HepG2 (cell line): ENCODE results near the gene PLIN1. TPM values are rescaled to one million over a fixed set of nuclear protein-coding genes. Genes with fewer than 3 reads are reported as not detected.

Experiments
- ATAC-seq: fragments of 200-7000 bp; cut with Tn5 transposase; 3 replicates; pipeline ENCODE4 v1.9.1; 2020; ENCODE audit warnings: mild to moderate bottlenecking, moderate library complexity
- BruUV-seq: library from RNA; stranded (reverse); fragments of 400-500 nt; replicated peaks from 2 replicates; lab custom pipeline; 2021; lab: Mats Ljungman, UMichigan
- CTCF ChIA-PET: fragments of 300-600 bp; formaldehyde crosslinking; extraction: SDS; loops from one replicate; lab custom pipeline; 2021; ENCODE audit warnings: low total read pairs, inconsistent platforms, low intra/inter-chr PET ratio; lab: Yijun Ruan, JAX
- POLR2A ChIA-PET: fragments of 350-600 bp; sonication (Branson Sonifier 250); formaldehyde crosslinking; loops from one replicate; lab custom pipeline; 2020; ENCODE audit warnings: antibody characterized with exemption, inconsistent platforms; lab: Yijun Ruan, JAX
- DNase-seq: peaks from one replicate; pipeline ENCODE4 v3.0.0-alpha.2; 2015; ENCODE audit warnings: low spot score
- FAIRE-seq: peaks from 3 replicates; lab custom pipeline; 2011; peaks lifted over from hg19 to GRCh38; lab: Jason Lieb, UNC
- H2AFZ ChIP-seq: one replicate; pipeline ENCODE4 v1.6.1; 2011; ENCODE audit warnings: low read length, inconsistent platforms
- H3K27ac ChIP-seq: fragments of 300-600 bp; 3 replicates; pipeline ENCODE4 v1.8.0; 2011; ENCODE audit warnings: mixed run types, mild to moderate bottlenecking, mixed read lengths, low read length, inconsistent platforms; ENCODE audit not compliant: insufficient read depth; ENCODE audit errors: extremely low read length
- H3K27me3 ChIP-seq, 2 experiments: fragments of 200-600 bp in 1 of 2; 2 replicates in 1 of 2; 3 replicates in 1 of 2; pipeline versions ENCODE4 v1.6.0 to v1.8.0; 2011; ENCODE audit warnings: low read length in 2 of 2, mild to moderate bottlenecking in 2 of 2, moderate library complexity in 2 of 2, inconsistent platforms in 1 of 2; ENCODE audit not compliant: insufficient read depth in 2 of 2, control insufficient read depth in 1 of 2
- H3K36me3 ChIP-seq, 2 experiments: fragments of 200-600 bp in 1 of 2; replicated peaks in 1 of 2; 2 replicates in 1 of 2; 3 replicates in 1 of 2; pipeline versions ENCODE4 v1.5.1 to v1.8.0; 2011; ENCODE audit warnings: low read length in 2 of 2, inconsistent platforms in 1 of 2; ENCODE audit not compliant: insufficient read depth in 2 of 2, control insufficient read depth in 1 of 2
- H3K4me1 ChIP-seq: 2 replicates; pipeline ENCODE4 v1.5.1; 2012; ENCODE audit warnings: low read length, inconsistent platforms; ENCODE audit not compliant: insufficient read depth
- H3K4me2 ChIP-seq: 2 replicates; pipeline ENCODE4 v1.6.0; 2011; ENCODE audit warnings: low read depth, low read length, inconsistent platforms
- H3K4me3 ChIP-seq, 3 experiments: fragments of 200-600 bp in 1 of 3; sonication (generic), shearing (Covaris generic) in 1 of 3; replicated peaks in 1 of 3; 2 replicates each; pipeline ENCODE4 v1.5.1; 2011 to 2016; ENCODE audit warnings: low read length in 3 of 3, inconsistent platforms in 2 of 3, low read depth in 2 of 3, mild to moderate bottlenecking in 2 of 3, control low read depth in 1 of 3, mixed read lengths in 1 of 3; ENCODE audit not compliant: insufficient read depth in 1 of 3
- H3K79me2 ChIP-seq: one replicate; pipeline ENCODE4 v1.6.1; 2011; ENCODE audit warnings: low read length, inconsistent platforms; ENCODE audit not compliant: insufficient read depth
- H3K9ac ChIP-seq: 2 replicates; pipeline ENCODE4 v1.6.0; 2011; ENCODE audit warnings: mild to moderate bottlenecking, low read depth, low read length, inconsistent platforms; ENCODE audit not compliant: insufficient read depth
- H3K9me3 ChIP-seq: 2 replicates; pipeline ENCODE4 v1.5.1; 2012; ENCODE audit warnings: mild to moderate bottlenecking, low read length
- H4K20me1 ChIP-seq: 2 replicates; pipeline ENCODE4 v1.6.0; 2011; ENCODE audit warnings: inconsistent platforms, mild to moderate bottlenecking, low read length, moderate library complexity; ENCODE audit not compliant: insufficient read depth
- ADNP ChIP-seq: sonication (generic); formaldehyde crosslinking; IDR thresholded peaks from 2 replicates; pipeline ENCODE4 v1.4.0; 2020; ENCODE audit warnings: missing genetic modification reagents
- ATF7-NPFF ChIP-seq: sonication (generic); formaldehyde crosslinking; IDR thresholded peaks from 2 replicates; pipeline ENCODE4 v1.8.1; 2023; ENCODE audit warnings: mild to moderate bottlenecking, low read depth, missing genetic modification reagents, moderate library complexity
- GZF1 ChIP-seq: sonication (generic); formaldehyde crosslinking; IDR thresholded peaks from 2 replicates; pipeline ENCODE4 v1.5.1; 2020; ENCODE audit warnings: mild to moderate bottlenecking, missing genetic modification reagents
- HDAC2 ChIP-seq: sonication (generic); formaldehyde crosslinking; IDR thresholded peaks from 2 replicates; pipeline ENCODE4 v1.4.0; 2020; ENCODE audit warnings: missing genetic modification reagents
- POLR2A ChIP-seq, 2 experiments: IDR thresholded peaks; 2 replicates each; pipeline ENCODE4 v1.6.1; 2011; ENCODE audit warnings: low read depth in 2 of 2, low read length in 2 of 2, mild to moderate bottlenecking in 1 of 2, moderate library complexity in 1 of 2; ENCODE audit not compliant: insufficient read depth in 1 of 2
- POLR2G ChIP-seq: fragments of 200-400 bp; formaldehyde crosslinking; IDR thresholded peaks from 2 replicates; pipeline ENCODE4 v1.6.1; 2018; ENCODE audit warnings: mild to moderate bottlenecking, low read depth, low read length, moderate library complexity
- THRA ChIP-seq: sonication (generic); formaldehyde crosslinking; IDR thresholded peaks from 2 replicates; pipeline ENCODE4 v1.4.0; 2020; ENCODE audit warnings: missing genetic modification reagents, borderline replicate concordance
- ZNF292 ChIP-seq: sonication (generic); formaldehyde crosslinking; IDR thresholded peaks from 2 replicates; pipeline ENCODE4 v1.8.1; 2022; ENCODE audit warnings: mild to moderate bottlenecking, low read depth, missing genetic modification reagents, borderline replicate concordance
- ZNF343 ChIP-seq: sonication (generic); formaldehyde crosslinking; IDR thresholded peaks from 2 replicates; pipeline ENCODE4 v1.4.0; 2020; ENCODE audit warnings: mild to moderate bottlenecking, missing genetic modification reagents
- ZNF660 ChIP-seq: sonication (generic); formaldehyde crosslinking; IDR thresholded peaks from 2 replicates; pipeline ENCODE4 v1.5.1; 2020; ENCODE audit warnings: mild to moderate bottlenecking, low read depth, missing genetic modification reagents, borderline replicate concordance
- ZSCAN12 ChIP-seq: sonication (generic); formaldehyde crosslinking; IDR thresholded peaks from 2 replicates; pipeline ENCODE4 v1.9.0; 2021; ENCODE audit warnings: mild to moderate bottlenecking, missing genetic modification reagents
- WGBS: methylation state at CpG from one replicate; pipeline ENCODE4 v1.1.6; 2017; ENCODE audit warnings: low lambda C conversion rate; 5-methylcytosine and 5-hydroxymethylcytosine counted together
- in situ Hi-C: cut with HindIII; loops from 2 replicates; pipeline ENCODE4 v1.10.0; 2017; ENCODE audit warnings: low pct_unique_long_range_greater_than_20kb; ENCODE audit not compliant: extremely low pct_ligation_motif_present
- intact Hi-C: fragments of 100-400 bp; cut with micrococcal nuclease; formaldehyde crosslinking; loops from one replicate; pipeline ENCODE4 v1.10.0; 2022; ENCODE audit not compliant: unreplicated experiment
- polyA plus RNA-seq, 8 experiments: library from polyadenylated mRNA; depleted of rRNA in 3 of 8; stranded (reverse) in 7 of 8; unstranded in 1 of 8; fragments of >200 nt; fragmentation: Illumina TruSeq in 4 of 8; extraction: Trizol in 4 of 8; gene quantifications; 2 replicates each; pipeline versions ENCODE4 v1.2.1 to v1.2.3, GENCODE V29; 2011 to 2016; ENCODE audit warnings: low read depth in 4 of 8, missing spikeins in 1 of 8, mixed read lengths in 1 of 8; ENCODE audit not compliant: insufficient read depth in 1 of 8
- total RNA-seq, 5 experiments: library from RNA; depleted of rRNA; stranded (reverse); fragments of >200 nt; fragmentation: Illumina TruSeq; extraction: Trizol; gene quantifications; 2 replicates each; pipeline ENCODE4 v1.2.3, GENCODE V29; 2016; ENCODE audit warnings: low read depth in 1 of 5

The PLIN1 gene
- total and polyA plus RNA-seq, 2 of the 13 experiments (the other 11 are each of a cell fraction or from before 2014, with no cell fraction given) = 0.74 to 1.2 TPM

DNA sequence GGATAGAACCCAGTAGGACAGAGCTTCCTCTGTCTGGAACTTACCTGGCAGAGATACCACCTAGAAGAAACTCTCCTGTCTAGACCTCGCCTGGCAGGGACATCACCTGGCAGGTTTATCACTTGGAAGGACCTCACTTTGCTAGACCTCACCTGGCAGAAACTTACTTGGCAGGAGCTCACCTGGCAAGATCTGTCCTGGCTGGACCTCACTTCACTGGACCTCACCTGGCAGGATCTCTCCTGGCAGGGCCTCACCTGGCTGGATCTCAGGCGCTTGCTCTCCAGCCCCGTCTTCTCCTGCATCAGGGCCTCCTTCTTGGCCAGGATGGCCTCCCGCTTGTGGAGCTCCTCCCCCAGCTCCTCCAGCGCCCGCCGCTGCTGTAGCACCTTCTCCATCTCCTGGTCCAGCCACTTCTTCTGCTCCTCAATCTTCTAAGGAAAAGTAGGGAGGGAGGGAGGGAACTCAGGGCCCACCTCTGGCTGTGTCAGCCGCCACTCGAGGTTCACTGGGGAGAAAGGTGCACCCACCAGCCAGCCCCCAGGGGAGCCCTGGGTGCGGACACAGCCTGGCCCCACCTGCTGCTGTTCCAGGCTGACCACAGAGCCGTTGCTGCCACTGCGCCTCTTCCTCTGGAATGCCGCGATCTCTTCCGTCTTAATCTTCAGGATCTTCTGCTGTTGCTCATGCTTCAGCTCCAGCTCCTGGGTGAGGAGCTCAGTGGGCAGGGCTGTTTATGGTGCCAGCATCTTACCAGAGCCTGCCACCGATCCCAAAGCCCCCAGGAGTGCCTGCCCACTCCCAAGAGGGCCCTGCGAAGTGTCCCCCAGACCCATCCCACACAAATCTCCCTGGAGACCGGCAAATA, 46.4 kb downstream of the PLIN1 start:
- POLR2A ChIA-PET = no interaction called here

GRCh38 chr15:89631902-89632264, 47.3 kb downstream of the PLIN1 start:
- peaks cover 31 to 55% of the 10 kb centered on the region in 2 experiments for H3K36me3 ChIP-seq
- peak; percentile 11 for ATAC-seq
- TF ChIP-seq ZSCAN12 (CRISPR knock-in tag) = no peak
- TF ChIP-seq POLR2G = peak; percentile 33
- peak in 1 of 2 experiments; percentile 15; a peak in 1 of 4 replicates for TF ChIP-seq POLR2A (IDR thresholded peaks at IDR 0.05; ENCODE audit: insufficient read depth in 1 of 2, low read depth in 2 of 2, low read length in 2 of 2)
- no peak for TF ChIP-seq GZF1 (CRISPR knock-in tag)
- no peak for TF ChIP-seq THRA (CRISPR knock-in tag)
- no peak for TF ChIP-seq ZNF660
- TF ChIP-seq ADNP = no peak
- TF ChIP-seq, all 625 proteins: peak for 2
- Histone ChIP-seq H3K27ac (no peak overlapping the region), H3K9ac (no peak overlapping the region), H2AFZ (no peak overlapping the region), H3K4me3 (no peak overlapping the region), H3K27me3 (no peaks in the 10 kb centered on the region), H3K9me3 (no peaks in the 10 kb centered on the region), H3K4me2 (no peak overlapping the region), H3K4me1 (no peaks in the 10 kb centered on the region), H4K20me1 (no peaks in the 10 kb centered on the region), H3K79me2 (no peaks in the 10 kb centered on the region)
- CTCF ChIA-PET = no interaction called here
- no TSS peak for BruUV-seq
- WGBS = 94% methylated on average over 6 of the region's 10 CpGs
- no peak for DNase-seq
- in situ Hi-C loops = no loop called here
- POLR2A ChIA-PET = no interaction called here
- intact Hi-C loops = no loop called here
- FAIRE-seq = no peak

More for the DNA sequence above, 46.4 kb downstream of the PLIN1 start:
- no peaks in the 10 kb centered on the region for H3K9me3 ChIP-seq
- FAIRE-seq (no peak), DNase-seq (no peak), ATAC-seq (peak; percentile 17)
- H3K79me2 ChIP-seq = no peaks in the 10 kb centered on the region
- peaks cover 23 to 46% of the 10 kb centered on the region in 2 experiments for H3K36me3 ChIP-seq
- H3K27me3 ChIP-seq = no peaks in the 10 kb centered on the region
- H2AFZ ChIP-seq = no peak overlapping the region
- H3K9ac ChIP-seq = no peak overlapping the region
- TF ChIP-seq POLR2G = peak; percentile 12; the same call in 1 of the 2 replicates
- TF ChIP-seq ZNF343 (CRISPR knock-in tag) = no peak
- TF ChIP-seq ATF7-NPFF (CRISPR knock-in tag) = no peak
- no peak for TF ChIP-seq HDAC2 (CRISPR knock-in tag)
- no peak for TF ChIP-seq ZNF292 (CRISPR knock-in tag)
- no peak overlapping the region for H3K4me2 ChIP-seq
- WGBS = 98% methylated on average over 15 of the region's 18 CpGs
- intact Hi-C loops (no loop called here), in situ Hi-C loops (no loop called here)
- H3K4me1 ChIP-seq = no peaks in the 10 kb centered on the region
- H4K20me1 ChIP-seq = no peaks in the 10 kb centered on the region
- H3K27ac ChIP-seq = no peak overlapping the region
- CTCF ChIA-PET = no interaction called here
- BruUV-seq = no TSS peak
- no peak overlapping the region for H3K4me3 ChIP-seq
